GM18511 (cell line): Measurements from ENCODE around the gene ACOXL.

Experiments
- ATAC-seq: cut with Tn5 transposase; IDR thresholded peaks from one replicate; pipeline ENCODE4 v1.9.1; 2021; ENCODE audit warnings: mild to moderate bottlenecking, moderate library complexity; ENCODE audit not compliant: unreplicated experiment

Gene ACOXL

GRCh38 chr2:110819711-110820110 lies 87.3 kb downstream of the ACOXL start:
- no peak for ATAC-seq

- no peak for ATAC-seq
These were observed 87.8 kb downstream of the ACOXL start for GRCh38 chr2:110820128-110820527.

GRCh38 chr2:110823165-110823564 lies 90.8 kb downstream of the ACOXL start:
- no peak for ATAC-seq

GRCh38 chr2:110827511-110827910 lies 95.1 kb downstream of the ACOXL start:
- ATAC-seq: no peak

- no peak for ATAC-seq
These were observed 96.0 kb downstream of the ACOXL start for GRCh38 chr2:110828330-110828729.

- ATAC-seq: no peak
These were observed 97.2 kb downstream of the ACOXL start for GRCh38 chr2:110829413-110830146.

GRCh38 chr2:110832740-110833139 lies 100.4 kb downstream of the ACOXL start:
- no peak for ATAC-seq

GRCh38 chr2:110834134-110834827 lies 101.9 kb downstream of the ACOXL start:
- no peak for ATAC-seq

- no peak for ATAC-seq
These were observed 104.3 kb downstream of the ACOXL start for GRCh38 chr2:110836671-110837070.

- ATAC-seq: no peak
These were observed 105.4 kb downstream of the ACOXL start for GRCh38 chr2:110837446-110838409.

- ATAC-seq: no peak
These were observed 106.4 kb downstream of the ACOXL start for GRCh38 chr2:110838657-110839384.

GRCh38 chr2:110840508-110840907 lies 108.1 kb downstream of the ACOXL start:
- no peak for ATAC-seq

- no peak for ATAC-seq
These were observed 109.7 kb downstream of the ACOXL start for GRCh38 chr2:110842048-110842447.

GRCh38 chr2:110843496-110843895 lies 111.1 kb downstream of the ACOXL start:
- no peak for ATAC-seq

- ATAC-seq: no peak
These were observed 111.7 kb downstream of the ACOXL start for GRCh38 chr2:110843959-110844510.

- no peak for ATAC-seq
These were observed 115.3 kb downstream of the ACOXL start for GRCh38 chr2:110847651-110848050.

GRCh38 chr2:110848071-110848470 lies 115.7 kb downstream of the ACOXL start:
- no peak for ATAC-seq

GRCh38 chr2:110848519-110849030 lies 116.2 kb downstream of the ACOXL start:
- ATAC-seq: no peak

- ATAC-seq: no peak
These were observed 119.2 kb downstream of the ACOXL start for GRCh38 chr2:110851531-110851930.

- ATAC-seq: no peak
These were observed 119.7 kb downstream of the ACOXL start for GRCh38 chr2:110852051-110852450.
